Stimulated activated CD4-positive, alpha-beta T cell treated with anti-CD3 and anti-CD28 coated beads, Interleukin-15, amount 100 ng/mL, for 24 hours (primary cell): ENCODE data around the gene SORBS2.
"Not testable (repeated sequence)": the region's sequence is repeated elsewhere in the genome, so short reads cannot be mapped to it uniquely, and the experiment has no call there.

Experiments
- DNase-seq: peaks from one replicate; pipeline ENCODE4 v3.0.0-alpha.2; 2020

SORBS2 gene

DNA sequence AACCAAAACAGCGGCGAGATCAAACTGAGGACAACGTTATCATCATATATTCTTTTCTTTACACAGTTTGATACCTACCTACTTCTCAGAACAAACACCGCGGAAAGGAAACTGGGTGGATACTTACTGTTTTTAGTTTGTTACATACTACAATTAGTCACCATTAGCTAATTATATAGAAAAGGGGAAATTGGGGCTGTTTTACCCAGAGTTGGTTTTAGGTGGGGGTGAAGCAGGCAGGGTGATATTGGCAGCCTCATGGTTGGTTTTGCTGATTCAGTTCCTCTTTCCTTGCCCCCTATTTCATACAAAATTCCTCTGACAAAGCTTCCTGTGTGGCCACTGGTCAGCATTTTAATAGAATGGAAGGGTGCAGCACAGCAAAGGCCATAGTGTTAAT is 77.8 kb downstream of the SORBS2 start:
- no peak for DNase-seq

DNA sequence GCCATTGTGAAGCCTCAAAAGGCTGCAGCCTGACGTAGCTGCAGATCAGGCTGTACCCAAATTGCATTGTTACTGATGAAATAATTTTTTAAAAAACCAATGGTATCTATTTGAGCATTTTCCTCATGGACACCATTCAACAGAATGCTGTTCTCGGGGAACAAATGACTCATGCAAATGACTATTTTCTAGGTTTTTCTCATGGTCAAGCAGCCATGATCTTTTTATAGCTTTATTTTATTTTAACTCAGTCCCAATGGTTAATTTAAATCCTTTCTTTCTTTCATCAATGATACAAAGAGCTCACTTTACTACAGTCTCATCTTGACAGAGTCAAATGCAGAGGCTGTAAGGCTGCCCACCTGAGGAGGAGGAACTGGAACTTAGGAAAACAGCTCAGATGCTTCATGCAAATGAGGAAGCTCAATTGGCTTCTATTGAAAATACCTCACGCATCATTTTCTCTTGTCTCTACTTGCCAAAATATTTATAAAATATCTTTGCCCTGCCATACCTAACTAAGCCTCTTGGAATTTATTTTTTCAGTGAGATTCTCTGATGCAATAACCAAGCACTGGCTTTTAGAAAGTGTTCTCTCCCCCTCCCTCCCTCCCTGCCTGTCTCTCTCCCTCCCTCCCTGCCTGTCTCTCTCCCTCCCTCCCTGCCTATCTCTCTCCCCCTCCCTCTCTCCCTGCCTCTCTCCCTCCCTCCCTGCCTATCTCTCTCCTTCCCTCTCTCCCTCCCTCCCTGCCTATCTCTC is 81.0 kb downstream of the SORBS2 start:
- no peak for DNase-seq

DNA sequence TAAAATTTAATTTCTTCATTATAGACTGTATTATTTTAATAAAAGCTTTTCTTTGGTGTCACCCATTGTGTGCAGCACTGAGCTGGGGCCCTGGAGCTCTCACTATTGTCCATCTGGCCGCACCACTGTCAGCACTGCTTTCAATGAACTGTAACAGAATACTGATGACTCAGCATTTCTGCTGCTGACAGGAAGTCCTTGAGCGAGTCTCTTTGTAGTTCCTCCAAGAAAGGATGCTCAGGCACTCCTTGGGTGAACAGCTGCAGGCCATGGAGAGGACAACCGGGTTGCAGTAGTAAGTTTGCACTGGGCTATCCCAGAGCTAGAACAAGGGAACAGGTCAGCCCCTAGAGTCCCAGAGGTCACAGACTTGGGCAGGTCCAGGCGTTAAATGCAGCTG is 81.6 kb downstream of the SORBS2 start:
- DNase-seq: no peak

DNA sequence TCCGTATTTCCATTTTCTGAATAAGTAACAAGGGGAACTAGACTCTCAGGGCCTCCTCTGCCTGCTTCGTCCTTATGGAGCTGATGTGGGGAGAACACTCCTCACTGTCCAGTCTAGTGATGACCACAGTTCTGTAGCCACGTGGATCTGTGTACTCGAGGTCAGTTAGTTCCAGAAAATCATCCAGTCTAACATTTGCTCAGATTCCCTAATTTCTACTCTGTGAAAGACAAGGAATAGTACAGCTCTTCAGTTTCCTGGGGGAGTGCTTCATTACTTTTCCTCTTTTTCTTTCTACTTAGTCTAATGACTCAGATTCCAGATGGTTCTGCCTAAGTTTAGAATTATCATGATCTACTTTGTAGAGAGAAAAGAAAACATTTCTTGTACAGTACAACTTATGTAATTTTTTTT is 82.6 kb downstream of the SORBS2 start:
- no peak for DNase-seq

DNA sequence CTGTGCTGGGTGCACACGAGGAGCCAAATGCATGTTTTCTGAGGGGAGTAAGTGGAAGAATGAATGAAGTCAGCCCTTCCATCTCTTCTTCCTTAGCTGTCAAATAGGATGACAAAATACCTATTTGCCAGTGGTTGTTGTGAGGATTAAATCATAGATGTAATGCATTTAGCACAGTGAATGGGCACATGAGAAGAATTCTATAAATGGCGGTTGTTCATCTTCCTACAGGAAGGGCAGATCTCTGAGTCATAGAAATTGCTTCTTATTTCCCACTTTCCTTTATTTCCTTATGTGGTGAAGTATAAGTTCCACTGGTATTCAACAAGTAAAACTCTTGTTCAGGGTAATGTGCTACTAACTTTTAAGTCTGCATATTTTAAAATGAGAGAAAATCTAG is 83.1 kb downstream of the SORBS2 start:
- DNase-seq: no peak

DNA sequence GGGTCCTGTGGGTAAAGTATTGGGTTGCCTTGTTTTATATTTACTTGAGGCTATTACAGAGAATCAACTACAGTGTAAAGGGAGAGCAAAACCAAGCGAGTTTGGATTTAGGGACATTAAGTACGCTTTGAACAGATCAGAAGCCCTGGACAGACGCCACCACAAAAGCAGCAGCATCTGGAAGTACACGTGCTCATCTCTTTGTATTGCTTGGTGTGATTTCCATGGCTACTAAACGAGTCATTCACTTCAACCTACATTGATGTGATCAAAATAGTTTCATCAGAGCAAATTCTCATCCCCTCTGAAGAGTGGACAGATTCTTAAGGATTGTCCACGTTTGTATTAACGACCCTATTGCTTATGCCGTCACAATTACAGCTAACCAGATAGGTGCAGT is 85.1 kb downstream of the SORBS2 start:
- no peak for DNase-seq

DNA sequence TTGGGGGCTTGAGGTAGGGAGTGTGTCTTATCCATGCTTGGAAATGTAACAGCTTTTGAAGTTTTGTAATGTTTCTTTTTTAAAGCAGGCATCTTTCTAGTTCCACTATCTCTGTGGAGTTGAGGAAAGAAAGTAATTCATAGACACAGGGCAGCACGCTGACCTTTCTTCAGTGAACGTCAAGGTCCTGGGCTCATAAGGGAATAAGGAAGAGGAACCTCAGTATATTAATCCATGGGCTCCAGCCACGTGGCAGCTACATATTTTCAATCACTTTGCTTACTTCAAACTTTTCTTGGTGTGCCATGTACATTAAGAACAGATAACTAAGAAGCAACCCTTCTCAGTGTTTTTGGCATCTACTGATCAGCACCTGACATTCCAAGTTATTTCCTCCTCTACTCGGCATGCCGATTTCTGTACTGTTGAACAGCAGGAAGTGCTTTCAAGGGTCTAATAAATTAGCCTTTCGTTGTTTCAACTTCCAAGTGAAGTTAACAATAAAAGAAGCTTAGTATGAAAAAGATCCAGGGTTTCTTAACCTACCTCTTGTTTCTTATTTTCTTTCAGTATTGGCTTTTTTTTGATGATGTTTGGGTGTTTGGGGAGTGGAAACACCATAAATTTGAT is 88.2 kb downstream of the SORBS2 start:
- no peak for DNase-seq

DNA sequence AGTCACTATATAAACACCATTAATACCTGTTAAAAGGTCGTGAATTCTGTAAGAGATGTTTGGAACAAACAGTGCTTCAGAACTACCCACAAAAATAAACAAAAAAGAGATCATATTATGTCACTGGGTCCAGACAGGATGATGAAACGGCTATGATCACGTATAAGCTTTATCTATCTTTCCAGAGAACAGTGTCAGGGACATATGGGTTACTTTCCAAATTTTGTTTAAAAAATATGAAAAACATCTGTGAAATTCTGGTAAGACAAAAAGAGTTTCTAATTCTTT is 90.0 kb downstream of the SORBS2 start:
- DNase-seq: no peak

DNA sequence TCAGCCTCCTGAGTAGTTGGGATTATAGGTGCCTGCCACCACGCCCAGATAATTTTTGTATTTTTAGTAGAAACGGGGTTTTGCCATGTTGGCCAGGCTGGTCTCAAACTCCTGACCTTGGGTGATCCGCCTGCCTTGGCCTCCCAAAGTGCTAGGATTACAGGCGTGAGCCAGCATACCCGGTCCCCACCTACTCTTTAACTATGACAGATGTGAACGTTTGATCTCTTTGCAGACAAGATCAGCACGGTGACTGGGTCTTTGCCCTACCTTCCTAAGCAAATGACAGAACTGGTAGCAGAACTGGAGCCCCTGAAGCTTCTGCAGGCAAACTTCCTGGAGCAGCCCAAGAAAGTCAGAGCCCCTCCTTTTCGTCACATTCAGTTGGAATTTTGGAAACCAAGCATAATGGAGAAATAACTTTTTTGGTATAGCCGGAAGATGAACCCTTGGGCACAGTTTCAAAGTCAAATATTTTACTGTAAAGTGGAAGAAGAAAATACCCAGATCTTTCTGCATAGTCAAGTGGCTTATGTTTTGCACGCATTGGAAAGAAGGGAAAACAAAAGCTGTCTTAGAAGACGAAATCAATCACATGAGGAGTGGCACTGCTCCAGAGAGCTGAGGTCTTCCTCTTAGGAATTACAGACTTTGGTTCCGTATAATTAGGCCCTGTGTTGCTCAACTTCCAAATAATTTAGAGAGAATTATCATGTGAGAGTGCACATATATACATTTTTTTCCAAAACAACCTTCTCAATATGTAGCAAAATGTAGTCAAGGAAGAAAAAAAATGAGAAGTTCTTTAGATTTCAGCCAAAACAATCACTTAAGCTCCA is 90.6 kb downstream of the SORBS2 start:
- no peak for DNase-seq

DNA sequence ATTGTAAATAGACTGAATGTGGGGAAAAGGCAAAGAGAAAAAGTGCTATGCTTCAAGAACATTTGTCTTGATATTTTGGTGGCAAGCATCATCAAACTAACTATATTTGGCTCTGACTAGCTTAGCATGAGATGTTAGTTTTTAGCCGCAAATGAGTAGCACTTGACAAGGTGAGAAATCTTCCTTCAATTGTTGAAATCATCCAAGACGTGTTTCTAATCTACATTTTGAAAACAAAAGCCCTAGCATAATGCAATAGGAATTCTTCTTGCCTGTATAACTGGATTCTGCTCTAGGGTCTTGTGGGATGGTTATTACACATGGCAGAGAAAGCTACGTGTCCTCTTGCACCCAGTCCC is 92.5 kb downstream of the SORBS2 start:
- no peak for DNase-seq

DNA sequence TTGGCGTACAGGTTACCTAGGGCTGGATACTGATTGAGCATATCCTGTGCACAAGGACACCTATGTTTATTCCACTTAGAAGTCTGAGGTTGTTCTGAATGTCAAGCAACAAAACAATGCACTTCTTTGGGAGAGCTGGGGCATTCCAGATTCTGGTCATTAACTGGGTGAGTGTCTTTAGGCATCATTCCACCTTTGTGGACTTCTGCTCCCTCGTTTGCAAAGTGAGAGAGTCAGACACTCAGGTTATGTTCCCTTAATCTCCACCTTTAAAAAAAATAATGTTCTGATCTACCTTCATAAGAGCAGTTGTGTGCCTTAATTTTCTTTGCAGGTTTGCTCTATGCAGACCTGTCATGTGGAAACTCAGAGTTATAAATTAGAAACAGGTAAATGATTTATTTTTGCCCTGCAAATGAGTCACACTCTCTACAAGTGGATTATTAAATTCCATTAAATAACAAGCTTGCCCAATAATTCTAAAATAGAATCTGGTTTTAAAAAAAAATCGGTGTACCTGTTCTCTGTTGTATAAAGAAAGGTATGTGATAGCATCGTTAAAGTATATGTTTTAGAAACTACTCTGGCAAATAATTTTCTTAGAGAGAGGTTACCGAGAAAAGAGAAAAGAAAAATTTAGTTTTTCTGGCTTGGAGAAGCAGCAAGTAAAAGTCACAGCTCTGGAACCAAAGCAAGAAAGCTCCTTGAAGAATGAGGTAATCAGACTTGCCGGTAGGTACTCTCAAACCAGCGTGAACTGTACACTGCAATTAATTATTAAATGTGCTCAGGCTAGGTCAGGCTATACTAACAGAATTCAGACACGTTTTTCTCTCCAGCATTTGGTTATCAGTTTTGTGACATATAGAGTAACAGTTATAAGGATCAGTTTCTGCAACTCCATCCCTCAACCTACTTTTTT is 93.2 kb downstream of the SORBS2 start:
- DNase-seq: no peak

DNA sequence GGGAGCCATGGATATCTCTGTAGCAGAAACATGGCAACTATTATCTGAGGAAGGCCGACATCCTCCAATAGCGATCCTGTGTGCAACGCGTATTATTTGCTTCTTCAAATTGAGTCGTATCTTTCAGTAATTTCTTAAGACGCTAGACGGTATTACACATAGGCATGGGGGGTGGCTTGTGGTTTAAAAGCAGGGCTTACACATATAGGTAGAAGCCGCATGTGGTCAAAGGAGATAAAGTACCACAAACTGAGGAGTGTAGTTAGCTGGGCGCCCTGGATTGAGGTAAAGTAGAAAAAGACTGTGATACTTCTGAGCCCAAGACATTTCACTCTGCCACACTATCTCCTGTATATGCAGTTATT is 94.6 kb downstream of the SORBS2 start:
- no peak for DNase-seq

DNA sequence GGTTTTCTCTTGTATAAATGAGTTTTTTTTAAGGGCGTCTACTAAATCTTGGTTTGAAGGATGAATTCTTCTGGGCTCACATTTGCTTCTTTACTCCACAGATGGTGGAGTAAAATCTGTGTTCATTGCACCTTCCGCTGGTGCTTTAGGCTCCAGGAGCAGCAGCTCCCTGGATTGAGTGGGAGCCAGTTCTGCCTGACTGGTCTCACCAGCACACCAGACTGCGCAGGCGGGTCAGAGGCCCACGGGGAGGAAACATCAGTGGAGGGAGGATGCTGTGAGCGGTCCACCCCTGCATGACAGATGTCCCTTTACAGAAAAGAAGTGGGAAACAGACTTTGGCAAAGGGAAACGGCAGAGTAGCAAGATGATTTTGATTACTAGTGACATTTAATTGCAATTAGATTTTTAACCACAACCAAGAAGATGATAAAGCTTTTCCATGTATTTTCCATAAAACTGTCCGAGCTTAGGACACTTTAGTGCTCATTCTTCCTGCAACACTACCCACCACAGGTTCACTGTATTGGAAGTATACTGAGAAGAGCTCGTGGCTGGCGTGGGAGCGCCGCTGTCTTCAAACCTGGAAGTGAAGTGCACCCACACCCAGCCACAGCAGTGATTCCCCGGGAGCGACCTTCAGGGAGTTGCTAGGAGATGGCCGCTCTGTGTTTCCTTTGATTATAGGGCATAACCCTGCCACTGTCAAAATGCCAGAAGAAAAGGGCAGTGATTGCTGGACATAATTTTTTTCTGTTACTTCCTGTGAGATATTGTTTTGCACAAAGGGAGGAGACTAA is 95.2 kb downstream of the SORBS2 start:
- DNase-seq: no peak

DNA sequence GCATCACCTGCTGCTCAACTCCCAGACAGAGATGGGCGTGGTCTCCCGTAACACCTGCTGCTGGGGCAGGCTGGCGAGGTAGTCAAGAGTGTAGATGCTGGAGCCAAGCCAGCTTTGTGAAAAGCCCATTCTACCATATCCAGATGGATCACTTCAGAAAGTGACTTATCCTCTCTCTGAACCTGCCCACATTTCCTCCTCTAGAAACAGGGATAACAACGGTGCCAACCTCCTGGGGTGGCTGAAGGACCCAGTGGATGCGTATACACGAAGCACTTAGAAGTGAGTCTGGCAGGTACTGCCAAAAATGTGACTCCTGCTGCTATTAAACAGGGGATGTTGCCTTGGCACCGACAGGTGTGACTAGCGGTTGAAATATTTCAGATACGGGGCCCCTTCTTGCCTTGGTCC is 95.8 kb downstream of the SORBS2 start:
- DNase-seq: no peak

DNA sequence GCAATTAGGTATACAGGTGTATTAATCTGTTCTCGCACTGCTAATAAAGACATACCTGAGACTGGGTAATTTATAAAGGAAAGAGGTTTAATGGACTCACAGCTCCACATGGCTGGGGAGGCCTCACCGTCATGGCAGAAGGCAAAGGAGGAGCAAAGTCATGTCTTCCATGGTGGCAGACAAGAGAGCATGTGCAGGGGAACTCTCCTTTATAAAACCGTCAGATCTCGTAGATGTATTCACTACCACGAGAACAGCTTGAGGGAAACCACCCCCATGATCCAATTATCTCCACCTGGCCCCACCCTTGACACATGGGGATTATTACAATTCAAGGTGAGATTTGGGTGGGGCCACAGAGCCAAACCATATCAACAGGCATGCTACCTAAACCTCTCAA is 97.5 kb downstream of the SORBS2 start:
- DNase-seq: not testable (repeated sequence)

DNA sequence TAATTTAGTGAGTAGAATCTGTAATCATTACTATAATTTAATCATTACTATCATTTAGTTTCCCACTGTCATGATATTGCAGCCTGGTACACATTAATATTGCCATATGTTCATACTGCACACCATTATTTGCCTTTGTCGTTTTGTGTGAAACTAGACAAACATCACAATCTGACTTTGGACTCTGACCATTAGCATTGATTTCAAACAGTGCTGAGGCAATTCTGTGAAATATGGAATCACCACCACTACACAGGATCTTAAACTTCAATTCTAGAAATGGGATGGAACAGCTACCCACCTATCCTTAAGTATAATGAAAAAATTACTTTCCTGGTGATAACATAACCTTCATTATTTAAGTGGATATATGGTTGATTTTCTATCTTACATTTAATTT is 98.3 kb downstream of the SORBS2 start:
- DNase-seq: no peak

DNA sequence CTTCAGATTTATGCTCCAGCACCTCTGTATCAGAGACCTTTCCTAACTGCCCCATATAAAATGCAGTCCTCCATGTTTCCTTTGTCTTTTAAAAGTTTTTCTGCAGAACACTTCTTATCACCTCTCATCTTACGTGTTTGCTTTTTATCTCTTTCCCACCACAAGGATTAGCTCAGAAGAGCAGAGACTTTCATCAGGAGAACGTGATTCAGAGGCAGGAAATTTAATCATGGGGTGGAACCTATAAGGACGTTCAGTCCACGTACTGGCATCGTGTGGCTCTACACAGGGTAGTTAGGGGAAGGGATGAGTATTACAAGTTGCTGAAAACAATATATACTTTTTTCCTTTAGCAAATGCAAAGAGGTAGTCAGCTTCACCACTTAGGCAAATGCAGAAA is 98.7 kb downstream of the SORBS2 start:
- no peak for DNase-seq

DNA sequence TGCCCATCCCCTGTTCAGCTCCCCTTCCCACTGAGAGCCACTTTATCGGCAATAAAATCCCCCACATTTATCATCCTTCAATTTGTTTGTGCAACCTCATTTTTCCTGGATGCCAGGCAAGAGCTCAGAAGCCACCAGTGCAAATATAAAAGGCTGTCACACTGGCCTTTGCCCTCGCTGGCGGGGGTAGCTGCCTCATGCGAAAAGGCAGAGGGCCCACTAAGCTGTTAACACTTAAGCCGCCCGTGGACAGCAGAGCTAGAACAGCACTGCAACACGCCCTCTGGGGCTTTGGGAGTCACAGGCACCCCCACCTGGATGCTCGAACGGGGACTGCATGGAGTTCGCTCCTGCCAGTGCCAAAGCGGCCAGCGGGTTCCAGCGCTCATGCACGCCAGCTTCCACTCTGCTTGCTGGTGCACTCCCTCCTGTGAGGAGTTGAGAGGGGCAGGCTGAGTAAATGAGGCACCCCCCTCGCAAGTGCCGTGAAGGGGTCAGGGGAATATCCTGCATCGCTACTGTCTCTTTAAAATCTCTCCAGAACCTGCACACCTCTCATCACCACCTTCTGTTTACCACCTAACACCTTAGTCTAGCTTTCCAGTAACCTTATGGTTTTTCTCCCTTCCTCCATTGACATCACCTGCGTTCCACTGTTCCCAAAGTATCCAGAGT is 99.5 kb downstream of the SORBS2 start:
- DNase-seq: no peak

DNA sequence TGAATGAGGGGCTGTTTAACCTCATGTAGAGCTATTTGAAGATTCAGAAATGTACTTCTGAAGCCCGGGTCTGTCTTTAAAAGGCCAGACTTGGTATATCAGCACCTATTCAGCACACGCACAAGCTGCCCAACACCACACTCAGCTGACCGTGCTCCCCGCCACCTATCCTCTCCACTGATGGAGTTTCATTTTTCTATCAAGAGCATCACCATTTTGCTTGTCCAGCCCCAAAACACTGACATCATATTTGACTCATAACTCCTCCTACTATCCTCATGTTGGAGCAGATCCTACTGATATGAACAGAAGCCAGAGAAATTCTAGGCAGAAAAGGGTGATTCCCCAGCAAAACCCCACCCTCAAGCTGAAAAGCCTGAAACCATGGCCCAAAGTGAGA is 100.3 kb downstream of the SORBS2 start:
- DNase-seq: no peak

DNA sequence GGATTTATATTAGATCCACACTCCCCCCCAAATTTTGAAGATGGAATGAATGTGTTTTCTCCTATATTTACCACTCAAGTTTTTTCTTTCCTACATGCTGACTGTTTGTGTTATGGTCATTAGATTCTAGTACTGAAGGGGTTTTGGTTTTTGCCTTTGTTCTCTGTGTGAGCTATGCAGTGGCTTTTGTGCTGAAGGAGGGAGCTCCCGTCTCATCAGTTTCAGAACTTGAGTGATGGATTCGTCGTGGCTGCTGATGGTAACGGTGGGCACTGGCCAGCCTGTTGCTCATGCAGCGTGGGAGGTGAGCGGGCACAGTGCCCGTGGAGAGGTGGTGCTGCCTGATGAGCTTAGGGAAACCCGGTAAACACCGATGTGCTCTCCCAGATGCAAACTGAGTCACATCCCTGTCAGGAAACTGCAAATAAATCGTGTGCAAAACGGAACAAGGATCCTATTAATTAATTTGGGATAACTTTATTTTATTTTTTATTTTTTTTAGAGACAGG is 101.5 kb downstream of the SORBS2 start:
- no peak for DNase-seq

DNA sequence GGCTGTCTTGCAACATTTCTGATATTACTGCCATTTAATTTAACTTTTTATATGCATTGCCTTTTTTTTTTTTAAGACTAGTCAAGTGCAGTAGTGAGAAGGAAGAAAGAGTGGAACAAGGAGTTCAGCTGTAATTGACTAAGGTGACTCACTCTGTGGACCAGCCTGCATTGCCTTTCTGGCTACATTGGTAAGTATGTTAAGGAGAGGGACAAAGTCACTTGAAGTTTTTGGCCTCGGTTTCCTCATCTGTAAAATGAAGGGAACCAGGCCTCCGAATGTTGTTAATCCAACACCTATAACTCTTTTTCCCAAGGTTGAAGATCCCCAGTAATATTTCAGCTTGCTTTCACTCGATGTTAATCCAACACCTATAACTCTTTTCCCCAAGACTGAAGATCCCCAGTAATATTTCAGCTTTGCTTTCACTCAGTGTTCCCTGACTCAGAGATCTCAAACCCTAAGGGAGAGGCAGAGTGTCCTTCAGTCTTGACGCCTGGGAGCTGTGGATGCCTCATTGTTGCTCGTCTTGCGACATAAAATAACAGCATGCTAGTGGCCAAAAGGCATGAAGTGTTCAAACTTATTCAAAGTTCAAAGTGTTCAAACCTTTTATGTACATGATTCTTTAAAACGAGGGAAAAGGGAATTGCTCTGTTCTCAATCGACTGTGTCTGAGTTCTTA is 102.0 kb downstream of the SORBS2 start:
- DNase-seq: no peak
